ENCODE data around the gene PLIN4.

GRCh38 chr19:4501691-4502090 is 16.6 kb downstream of the PLIN4 start:
- TF ChIP-seq CTCF (IDR thresholded peaks at IDR 0.05; ENCODE audit: low read depth, low read length) (no peak), POLR2A (IDR thresholded peaks at IDR 0.05; ENCODE audit: extremely low read depth, insufficient read length) (no peak), MYC (IDR thresholded peaks at IDR 0.05; ENCODE audit: low read depth, low read length) (no peak)
